ENCODE data around the gene GAL3ST1. TPM values are rescaled to one million over a fixed set of nuclear protein-coding genes. Genes with fewer than 3 reads are reported as not detected.

Gene GAL3ST1
- total RNA-seq, 2 experiments from 2014 or later, result not detected

GRCh38 chr22:30511911-30512310 lies 62.6 kb downstream of the GAL3ST1 start:
- H3K9me3 Mint-ChIP-seq, result no peaks in the 10 kb centered on the region
- no peak overlapping the region for H3K4me3 Mint-ChIP-seq
- no peaks in the 10 kb centered on the region for H3K36me3 Mint-ChIP-seq
- H3K27me3 Mint-ChIP-seq, result peaks cover 2% of the 10 kb centered on the region
- H3K4me1 Mint-ChIP-seq, result no peaks in the 10 kb centered on the region
- no peak for DNase-seq
- no peak overlapping the region for H3K27ac Mint-ChIP-seq

DNA sequence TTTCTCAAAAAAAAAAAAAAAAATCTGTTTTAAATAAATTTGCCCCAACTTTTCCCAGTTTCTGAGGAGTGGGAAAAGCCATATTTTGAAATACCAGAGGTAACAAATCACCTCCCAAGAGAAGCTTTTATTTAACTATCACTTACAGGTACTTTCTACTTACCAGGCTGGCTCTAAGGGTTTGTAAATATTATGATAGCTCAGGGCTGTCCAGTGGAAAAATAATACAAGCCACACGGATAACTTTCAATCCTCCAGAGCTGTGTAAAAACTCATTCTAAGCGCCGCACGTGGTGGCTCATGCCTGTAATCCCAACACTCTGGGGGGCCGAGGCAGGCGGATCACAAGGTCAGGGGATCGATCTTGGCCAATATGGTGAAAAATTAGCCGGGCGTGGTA lies 63.4 kb downstream of the GAL3ST1 start:
- Mint-ChIP-seq H3K27me3 (peaks cover 9% of the 10 kb centered on the region), H3K4me1 (no peaks in the 10 kb centered on the region)

DNA sequence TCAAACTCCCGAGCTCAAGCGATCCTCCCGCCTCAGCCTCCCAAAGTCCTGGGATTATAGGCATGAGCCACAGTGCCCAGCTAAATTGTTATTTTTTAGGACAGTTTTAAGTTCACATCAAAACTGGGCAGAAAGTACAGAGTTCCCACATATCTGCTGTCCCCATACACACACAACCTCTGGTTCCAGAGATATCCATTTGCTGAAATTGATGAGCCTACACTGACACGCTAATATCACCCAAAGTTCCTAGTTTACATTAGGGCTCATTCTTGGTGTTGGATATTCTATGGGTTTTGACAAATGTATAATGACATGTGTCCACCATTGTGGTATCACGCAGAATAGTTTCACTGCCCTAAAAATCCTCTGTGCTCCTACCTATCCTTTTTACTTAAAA lies 66.2 kb downstream of the GAL3ST1 start:
- Mint-ChIP-seq H3K9me3 (no peaks in the 10 kb centered on the region), H3K27ac (no peak overlapping the region), H3K4me3 (no peak overlapping the region), H3K4me1 (no peaks in the 10 kb centered on the region), H3K36me3 (no peaks in the 10 kb centered on the region), H3K27me3 (peaks cover 30% of the 10 kb centered on the region)
- no peak for DNase-seq

More for the DNA sequence above, 63.4 kb downstream of the GAL3ST1 start:
- no peak for DNase-seq
- H3K9me3 Mint-ChIP-seq, result no peaks in the 10 kb centered on the region
- no peaks in the 10 kb centered on the region for H3K36me3 Mint-ChIP-seq
- H3K27ac Mint-ChIP-seq, result no peak overlapping the region
- H3K4me3 Mint-ChIP-seq, result no peak overlapping the region

- Mint-ChIP-seq H3K27me3 (peaks cover 33% of the 10 kb centered on the region), H3K27ac (no peak overlapping the region), H3K36me3 (no peaks in the 10 kb centered on the region), H3K4me3 (no peak overlapping the region), H3K4me1 (no peaks in the 10 kb centered on the region), H3K9me3 (no peaks in the 10 kb centered on the region)
- no peak for DNase-seq
These were observed 66.8 kb downstream of the GAL3ST1 start for GRCh38 chr22:30507670-30508069.

- Mint-ChIP-seq H3K4me3 (no peak overlapping the region), H3K9me3 (no peaks in the 10 kb centered on the region), H3K4me1 (no peaks in the 10 kb centered on the region), H3K27me3 (peaks cover 42% of the 10 kb centered on the region), H3K36me3 (no peaks in the 10 kb centered on the region), H3K27ac (no peak overlapping the region)
- DNase-seq, result no peak
These were observed 67.9 kb downstream of the GAL3ST1 start for GRCh38 chr22:30506507-30506968.

Other genes with a start within 250 kb of the GAL3ST1 start
- gene TBC1D10A, start 247.7 kb downstream of the GAL3ST1 start, total RNA-seq, result 10 to 100 TPM; 13.0 to 14.4 TPM
- gene SF3A1, start 217.8 kb downstream of the GAL3ST1 start, total RNA-seq, result 100 to 1,000 TPM; 243 to 244 TPM
- gene CCDC157, start 217.7 kb downstream of the GAL3ST1 start, total RNA-seq, result 1 to 10 TPM; 2.5 to 2.6 TPM
- gene RNF215, start 187.3 kb downstream of the GAL3ST1 start, total RNA-seq, result 1 to 10 TPM; 3.3 to 3.9 TPM
- 1 to 10 TPM; 9.1 to 9.4 TPM for gene SEC14L2, start 177.6 kb downstream of the GAL3ST1 start, total RNA-seq
- 100 to 1,000 TPM; 109 to 114 TPM for gene MTFP1, start 148.9 kb downstream of the GAL3ST1 start, total RNA-seq
- gene SEC14L3, start 102.6 kb downstream of the GAL3ST1 start, total RNA-seq, result not detected
- gene SEC14L4, start 69.0 kb downstream of the GAL3ST1 start, total RNA-seq, result not detected
- gene SEC14L6, start 27.9 kb downstream of the GAL3ST1 start, total RNA-seq, result not detected
- 100 to 1,000 TPM; 196 to 199 TPM for gene PES1, start 17.2 kb upstream of the GAL3ST1 start, total RNA-seq
- gene TCN2, start 32.5 kb upstream of the GAL3ST1 start, total RNA-seq, result under 1 TPM; 0.48 to 0.64 TPM
- 1 to 10 TPM; 3.2 to 3.6 TPM for gene SLC35E4, start 61.1 kb upstream of the GAL3ST1 start, total RNA-seq
- gene DUSP18, start 93.2 kb upstream of the GAL3ST1 start, total RNA-seq, result 1 to 10 TPM; 4.8 to 5.6 TPM
- gene OSBP2, start 120.2 kb upstream of the GAL3ST1 start, total RNA-seq, result under 1 TPM; 0.45 to 0.84 TPM

All from activated naive CD8-positive, alpha-beta T cell treated with anti-CD3 and anti-CD28 coated beads for 36 hours (primary cell).